Neural progenitor cell (in vitro differentiated cells): ENCODE data around the gene NETO1. TPM values are rescaled to one million over a fixed set of nuclear protein-coding genes. Genes with fewer than 3 reads are reported as not detected.

Experiments used
- DNase-seq: peaks from one replicate; pipeline ENCODE4 v3.0.0-alpha.2; 2016; ENCODE audit warnings: low spot score
- H2AFZ ChIP-seq: fragments of 200-600 bp; sonication (generic); replicated peaks from 2 replicates; pipeline ENCODE4 v1.6.1; 2016; ENCODE audit warnings: antibody characterized with exemption
- H3F3A ChIP-seq: fragments of 200-600 bp; sonication (generic); 2 replicates; pipeline ENCODE4 v1.6.1; 2016; ENCODE audit warnings: antibody characterized with exemption, low read depth
- H3K27ac ChIP-seq: fragments of 200-600 bp; sonication (generic); 2 replicates; pipeline ENCODE4 v1.5.1; 2016; ENCODE audit warnings: mild to moderate bottlenecking
- H3K27me3 ChIP-seq: fragments of 200-600 bp; sonication (generic); 2 replicates; pipeline ENCODE4 v1.6.1; 2016; ENCODE audit warnings: mild to moderate bottlenecking, moderate library complexity
- H3K36me3 ChIP-seq: fragments of 200-600 bp; sonication (generic); 2 replicates; pipeline ENCODE4 v1.5.1; 2016
- H3K4me1 ChIP-seq: fragments of 200-600 bp; sonication (generic); 2 replicates; pipeline ENCODE4 v1.6.1; 2016; ENCODE audit warnings: mixed run types
- H3K4me2 ChIP-seq: fragments of 200-600 bp; sonication (generic); 2 replicates; pipeline ENCODE4 v1.6.1; 2016
- H3K4me3 ChIP-seq: fragments of 200-600 bp; sonication (generic); 2 replicates; pipeline ENCODE4 v1.5.1; 2016
- H3K79me2 ChIP-seq: fragments of 200-600 bp; sonication (generic); 2 replicates; pipeline ENCODE4 v1.6.1; 2016; ENCODE audit warnings: low read depth
- H3K9ac ChIP-seq: fragments of 200-600 bp; sonication (generic); 2 replicates; pipeline ENCODE4 v1.6.1; 2016
- H3K9me3 ChIP-seq: fragments of 200-600 bp; sonication (generic); 2 replicates; pipeline ENCODE4 v1.5.1; 2016; ENCODE audit warnings: low read depth
- H4K20me1 ChIP-seq: fragments of 200-600 bp; sonication (generic); 2 replicates; pipeline ENCODE4 v1.6.1; 2016; ENCODE audit warnings: low read depth
- H3K27ac Mint-ChIP-seq: 3 replicates; pipeline ENCODE4 v1.8.0; 2021; ENCODE audit warnings: mixed read lengths
- H3K27me3 Mint-ChIP-seq: 2 replicates; pipeline ENCODE4 v1.8.0; 2022; ENCODE audit warnings: low read depth, mild to moderate bottlenecking, inconsistent platforms, moderate library complexity, mixed read lengths; ENCODE audit not compliant: insufficient read depth
- H3K36me3 Mint-ChIP-seq: 3 replicates; pipeline ENCODE4 v1.8.0; 2021; ENCODE audit warnings: mixed read lengths
- H3K4me1 Mint-ChIP-seq: 3 replicates; pipeline ENCODE4 v1.8.0; 2021; ENCODE audit warnings: mixed read lengths
- H3K4me3 Mint-ChIP-seq: 3 replicates; pipeline ENCODE4 v1.8.0; 2021; ENCODE audit warnings: mild to moderate bottlenecking, moderate library complexity, mixed read lengths
- H3K9me3 Mint-ChIP-seq: 3 replicates; pipeline ENCODE4 v1.8.0; 2020; ENCODE audit warnings: mixed read lengths
- CTCF ChIP-seq: fragments of 200-600 bp; sonication (generic); IDR thresholded peaks from 2 replicates; pipeline ENCODE4 v1.5.1; 2017; ENCODE audit warnings: antibody characterized with exemption, mild to moderate bottlenecking
- EZH2 ChIP-seq: fragments of 200-600 bp; sonication (generic); IDR thresholded peaks from 2 replicates; pipeline ENCODE4 v1.6.1; 2017; ENCODE audit warnings: antibody characterized with exemption, mild to moderate bottlenecking, moderate library complexity
- EZH2phosphoT487 ChIP-seq: fragments of 200-600 bp; sonication (generic); IDR thresholded peaks from 2 replicates; pipeline ENCODE4 v1.6.1; 2017; ENCODE audit warnings: antibody characterized with exemption
- total RNA-seq: library from RNA; depleted of rRNA; stranded (reverse); fragments of >200 nt; gene quantifications from 2 replicates; pipeline ENCODE4 v1.2.3, GENCODE V29; 2015; ENCODE audit warnings: low replicate concordance

NETO1 gene
- total RNA-seq, 1 donor from 2014 or later = 3.2 TPM

- no peak overlapping the region for H2AFZ ChIP-seq
- H3K79me2 ChIP-seq = no peaks in the 10 kb centered on the region
- no peak overlapping the region for H3K4me3 Mint-ChIP-seq
- H3K27ac Mint-ChIP-seq = no peak overlapping the region
- no peaks in the 10 kb centered on the region for H4K20me1 ChIP-seq
- H3K4me1 Mint-ChIP-seq = no peaks in the 10 kb centered on the region
- H3K27me3 ChIP-seq = no peaks in the 10 kb centered on the region
- no peak overlapping the region for H3K9ac ChIP-seq
- H3K36me3 ChIP-seq = no peaks in the 10 kb centered on the region
- no peaks in the 10 kb centered on the region for H3K36me3 Mint-ChIP-seq
- no peak for DNase-seq
- TF ChIP-seq EZH2phosphoT487 = no peak
- TF ChIP-seq EZH2 = no peak
- TF ChIP-seq CTCF = no peak
- H3K4me1 ChIP-seq = no peaks in the 10 kb centered on the region
- H3K27me3 Mint-ChIP-seq = peaks cover 4% of the 10 kb centered on the region
- H3K4me3 ChIP-seq = no peak overlapping the region
- no peaks in the 10 kb centered on the region for H3K9me3 ChIP-seq
- no peak overlapping the region for H3K27ac ChIP-seq
- no peaks in the 10 kb centered on the region for H3F3A ChIP-seq
- H3K9me3 Mint-ChIP-seq = peaks cover 5% of the 10 kb centered on the region
- H3K4me2 ChIP-seq = no peak overlapping the region
Observed at GRCh38 chr18:72726201-72726600, 141.6 kb downstream of the NETO1 start.

GRCh38 chr18:72721330-72721729, 146.5 kb downstream of the NETO1 start:
- H3K27ac ChIP-seq = no peak overlapping the region
- no peaks in the 10 kb centered on the region for H3K27me3 ChIP-seq
- TF ChIP-seq EZH2 (no peak), CTCF (no peak), EZH2phosphoT487 (no peak)
- no peak overlapping the region for H3K27ac Mint-ChIP-seq
- H3F3A ChIP-seq = no peaks in the 10 kb centered on the region
- H3K27me3 Mint-ChIP-seq = no peaks in the 10 kb centered on the region
- H4K20me1 ChIP-seq = no peaks in the 10 kb centered on the region
- H3K36me3 Mint-ChIP-seq = no peaks in the 10 kb centered on the region
- no peaks in the 10 kb centered on the region for H3K79me2 ChIP-seq
- H3K4me1 Mint-ChIP-seq = no peaks in the 10 kb centered on the region
- no peaks in the 10 kb centered on the region for H3K9me3 ChIP-seq
- no peaks in the 10 kb centered on the region for H3K4me1 ChIP-seq
- no peak overlapping the region for H3K4me3 Mint-ChIP-seq
- no peaks in the 10 kb centered on the region for H3K9me3 Mint-ChIP-seq
- no peak overlapping the region for H3K4me2 ChIP-seq
- no peak for DNase-seq
- no peaks in the 10 kb centered on the region for H3K36me3 ChIP-seq
- H3K9ac ChIP-seq = no peak overlapping the region
- H2AFZ ChIP-seq = peak overlapping the region; percentile 57
- H3K4me3 ChIP-seq = no peak overlapping the region

- no peaks in the 10 kb centered on the region for H4K20me1 ChIP-seq
- H3K4me3 ChIP-seq = no peak overlapping the region
- no peaks in the 10 kb centered on the region for H3K9me3 Mint-ChIP-seq
- H3K36me3 Mint-ChIP-seq = no peaks in the 10 kb centered on the region
- H3K27me3 Mint-ChIP-seq = no peaks in the 10 kb centered on the region
- no peaks in the 10 kb centered on the region for H3K79me2 ChIP-seq
- no peak for DNase-seq
- no peak overlapping the region for H3K4me2 ChIP-seq
- no peaks in the 10 kb centered on the region for H3K4me1 ChIP-seq
- H3K4me1 Mint-ChIP-seq = no peaks in the 10 kb centered on the region
- no peaks in the 10 kb centered on the region for H3K9me3 ChIP-seq
- H3K4me3 Mint-ChIP-seq = no peak overlapping the region
- no peaks in the 10 kb centered on the region for H3K36me3 ChIP-seq
- H2AFZ ChIP-seq = no peak overlapping the region
- TF ChIP-seq EZH2phosphoT487 (no peak), CTCF (no peak), EZH2 (no peak)
- H3F3A ChIP-seq = no peaks in the 10 kb centered on the region
- no peak overlapping the region for H3K27ac ChIP-seq
- H3K27me3 ChIP-seq = no peaks in the 10 kb centered on the region
- H3K27ac Mint-ChIP-seq = no peak overlapping the region
- no peak overlapping the region for H3K9ac ChIP-seq
Observed at GRCh38 chr18:72720116-72720515, 147.7 kb downstream of the NETO1 start.
